ENCODE measurements around the gene DIP2C.

The DIP2C gene

GRCh38 chr10:389836-390448 lies 299.5 kb downstream of the DIP2C start:
- DNase-seq (ENCODE audit: low spot score) = no peak

- DNase-seq (ENCODE audit: low spot score) = no peak
These were observed 300.1 kb downstream of the DIP2C start for GRCh38 chr10:389261-389790.

GRCh38 chr10:388661-389045 lies 300.8 kb downstream of the DIP2C start:
- no peak for DNase-seq (ENCODE audit: low spot score)

- DNase-seq (ENCODE audit: low spot score) = no peak
These were observed 301.4 kb downstream of the DIP2C start for GRCh38 chr10:387909-388660.

GRCh38 chr10:387593-387891 lies 301.9 kb downstream of the DIP2C start:
- no peak for DNase-seq (ENCODE audit: low spot score)

DNA sequence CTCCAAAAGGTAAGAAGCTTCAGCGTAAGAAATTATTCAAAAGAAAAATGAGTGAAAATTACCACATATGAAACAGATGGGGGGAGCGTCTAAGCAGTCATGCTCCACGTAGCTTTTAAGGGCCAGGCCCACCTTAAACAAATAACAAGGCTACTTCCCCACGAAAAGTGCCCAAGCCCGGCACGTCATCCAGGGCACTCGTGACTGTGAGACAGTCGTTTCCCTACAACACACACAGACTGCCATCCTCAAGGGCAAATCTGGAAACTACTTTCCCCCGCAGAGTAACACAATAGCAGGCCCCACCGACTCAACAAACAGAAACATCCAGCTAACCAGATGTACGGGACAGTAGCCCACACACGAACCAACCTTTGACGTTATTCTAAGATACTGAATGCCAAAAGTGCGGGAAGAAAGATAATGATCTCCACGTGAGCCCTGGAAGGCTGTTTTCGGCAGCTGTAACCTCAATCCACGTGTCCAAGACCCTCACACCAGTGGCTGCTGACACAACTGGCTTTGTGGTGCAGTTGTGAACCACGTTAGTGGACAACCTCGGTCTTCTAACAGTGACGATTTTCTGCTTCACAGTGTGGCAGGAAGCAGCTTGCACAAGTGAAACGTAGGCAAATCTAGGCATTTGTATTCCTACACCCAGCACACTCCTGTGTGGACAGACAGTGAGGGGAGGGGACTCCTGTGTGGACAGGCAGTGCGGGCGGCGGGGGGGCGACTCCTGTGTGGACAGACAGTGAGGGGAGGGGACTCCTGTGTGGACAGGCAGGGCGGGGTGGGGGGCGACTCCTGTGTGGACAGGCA lies 302.5 kb downstream of the DIP2C start:
- DNase-seq (ENCODE audit: low spot score) = no peak

DNA sequence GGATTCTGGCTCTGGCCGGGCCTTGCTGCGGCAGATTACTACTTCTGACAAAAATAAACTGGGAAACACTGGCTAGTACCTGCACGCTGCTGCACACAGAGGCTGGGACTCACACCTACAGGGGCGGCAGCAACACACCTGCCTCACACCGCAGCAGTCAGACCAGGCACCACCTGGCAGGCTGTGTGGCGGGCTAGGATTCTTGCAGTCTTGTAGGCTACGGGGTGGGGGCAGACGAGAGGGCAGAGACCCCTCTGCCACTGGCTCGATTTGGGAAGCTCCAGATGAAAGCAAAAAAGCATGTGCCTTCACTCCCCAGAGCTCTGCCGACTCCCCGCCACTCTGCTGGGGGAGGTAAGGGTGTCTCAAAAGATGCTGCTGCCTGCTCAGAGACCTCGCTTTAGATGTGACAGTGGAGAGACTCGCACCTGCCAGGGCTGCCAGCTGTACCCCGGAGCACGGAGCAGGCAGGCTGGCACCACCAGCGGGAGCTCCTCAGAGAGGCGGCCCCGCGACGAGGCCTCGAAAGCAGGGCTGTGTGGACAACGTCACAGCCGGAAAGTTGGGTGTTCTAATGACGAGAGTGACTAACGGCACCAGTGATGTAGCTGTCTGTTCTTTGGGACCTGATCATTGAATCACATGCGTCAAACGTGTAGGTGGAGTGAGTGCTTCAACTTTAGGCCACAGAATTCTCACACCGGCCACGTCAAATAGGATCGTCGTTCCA lies 303.7 kb downstream of the DIP2C start:
- DNase-seq (ENCODE audit: low spot score) = no peak

DNA sequence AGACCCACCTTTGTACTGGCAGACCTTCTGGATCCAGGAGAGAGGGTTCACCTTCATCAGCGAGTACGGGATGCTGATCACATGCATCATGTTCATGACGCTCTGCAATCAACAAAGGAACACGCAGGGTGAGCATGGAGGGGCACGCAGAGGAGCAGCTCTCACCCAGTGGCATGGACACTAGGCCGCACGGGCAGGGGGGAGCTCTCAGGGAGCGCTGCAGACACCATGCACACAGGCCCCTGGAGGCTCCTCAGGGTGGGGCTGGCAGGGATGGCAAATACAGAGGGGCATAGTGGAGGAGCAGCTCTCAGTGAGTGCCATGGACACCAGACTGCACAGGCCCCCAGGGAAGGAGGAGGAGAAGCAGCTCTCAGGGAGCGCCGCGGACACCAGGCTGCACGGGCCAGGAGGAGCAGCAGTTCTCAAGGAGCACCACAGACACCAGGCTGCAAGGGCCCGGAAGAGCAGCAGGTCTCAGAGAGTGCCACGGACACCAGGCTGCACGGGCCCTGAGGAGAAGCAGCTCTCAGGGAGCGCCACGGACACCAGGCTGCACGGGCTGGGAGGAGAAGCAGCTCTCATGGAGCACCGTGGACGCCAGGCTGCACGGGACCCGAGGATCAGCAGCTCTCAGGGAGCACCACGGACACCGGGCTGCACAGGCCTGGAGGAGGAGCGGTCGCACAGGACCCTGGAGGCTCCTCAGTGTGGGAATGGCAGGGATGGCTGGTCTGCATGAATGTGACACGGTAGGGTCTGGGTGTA lies 304.7 kb downstream of the DIP2C start:
- no peak for DNase-seq (ENCODE audit: low spot score)

DNA sequence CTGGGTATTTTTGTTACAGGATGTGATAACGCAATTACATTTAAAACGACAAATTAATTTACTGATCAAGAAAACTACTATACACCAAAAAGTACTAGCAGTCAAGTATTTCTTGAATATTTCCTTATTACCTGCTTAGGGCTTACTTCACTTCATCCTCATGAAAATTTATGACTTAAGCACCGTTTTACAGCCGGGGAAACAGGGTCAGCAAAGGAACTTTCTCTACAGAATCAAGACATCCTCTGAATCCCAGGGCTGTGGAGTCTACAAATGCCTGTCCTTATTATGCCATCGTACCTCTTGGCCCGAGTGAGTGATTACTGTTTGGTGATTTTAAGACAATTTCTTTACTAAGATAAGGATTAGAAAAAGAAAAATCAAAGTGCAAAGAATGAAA lies 305.9 kb downstream of the DIP2C start:
- no peak for DNase-seq (ENCODE audit: low spot score)

DNA sequence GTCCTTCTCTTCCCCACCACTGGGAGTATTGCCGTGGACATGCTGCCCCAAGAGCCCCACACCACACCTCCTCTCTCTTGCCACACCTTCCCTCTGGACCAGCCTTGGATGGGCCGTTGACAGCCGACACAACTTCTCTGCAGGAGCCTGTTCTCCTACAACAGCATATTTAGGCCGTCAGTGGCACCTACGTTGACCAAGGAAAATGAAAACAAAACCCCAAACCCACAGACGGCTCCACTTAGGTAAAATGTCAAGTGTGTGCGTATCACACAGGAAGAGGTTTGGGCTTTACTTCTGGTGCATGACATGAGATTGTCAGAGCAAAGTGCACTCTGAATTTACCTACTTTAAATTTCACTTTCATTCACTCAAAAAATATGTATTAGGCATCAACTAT lies 307.7 kb downstream of the DIP2C start:
- DNase-seq (ENCODE audit: low spot score) = no peak

GRCh38 chr10:381346-381745 lies 308.1 kb downstream of the DIP2C start:
- no peak for DNase-seq (ENCODE audit: low spot score)

DNA sequence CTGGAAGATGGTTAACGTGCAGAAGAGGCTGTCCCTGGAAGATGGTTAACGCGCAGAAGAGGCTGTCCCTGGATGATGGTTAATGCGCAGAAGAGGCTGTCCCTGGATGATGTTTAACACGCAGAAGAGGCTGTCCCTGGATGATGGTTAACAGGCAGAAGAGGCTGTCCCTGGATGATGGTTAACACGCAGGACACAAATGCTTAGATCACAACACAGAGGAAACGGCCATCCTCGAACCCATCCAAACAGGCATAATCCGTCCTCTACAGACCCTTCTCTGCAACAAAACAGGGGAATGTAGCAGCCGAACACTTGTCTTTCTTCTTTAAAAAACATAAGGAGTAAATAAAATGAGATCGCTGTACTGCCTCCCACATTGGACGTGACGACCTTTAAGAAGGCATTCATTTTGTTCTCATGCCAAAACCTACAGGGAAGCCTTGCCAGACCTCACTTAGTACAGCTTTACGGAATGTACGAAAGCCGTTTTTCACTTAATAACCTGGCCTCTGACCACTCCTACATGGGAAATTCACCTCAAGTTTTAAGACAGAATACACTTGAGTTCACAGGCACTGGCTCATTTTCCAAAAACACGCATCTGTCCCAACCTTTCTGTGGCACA lies 309.0 kb downstream of the DIP2C start:
- no peak for DNase-seq (ENCODE audit: low spot score)

DNA sequence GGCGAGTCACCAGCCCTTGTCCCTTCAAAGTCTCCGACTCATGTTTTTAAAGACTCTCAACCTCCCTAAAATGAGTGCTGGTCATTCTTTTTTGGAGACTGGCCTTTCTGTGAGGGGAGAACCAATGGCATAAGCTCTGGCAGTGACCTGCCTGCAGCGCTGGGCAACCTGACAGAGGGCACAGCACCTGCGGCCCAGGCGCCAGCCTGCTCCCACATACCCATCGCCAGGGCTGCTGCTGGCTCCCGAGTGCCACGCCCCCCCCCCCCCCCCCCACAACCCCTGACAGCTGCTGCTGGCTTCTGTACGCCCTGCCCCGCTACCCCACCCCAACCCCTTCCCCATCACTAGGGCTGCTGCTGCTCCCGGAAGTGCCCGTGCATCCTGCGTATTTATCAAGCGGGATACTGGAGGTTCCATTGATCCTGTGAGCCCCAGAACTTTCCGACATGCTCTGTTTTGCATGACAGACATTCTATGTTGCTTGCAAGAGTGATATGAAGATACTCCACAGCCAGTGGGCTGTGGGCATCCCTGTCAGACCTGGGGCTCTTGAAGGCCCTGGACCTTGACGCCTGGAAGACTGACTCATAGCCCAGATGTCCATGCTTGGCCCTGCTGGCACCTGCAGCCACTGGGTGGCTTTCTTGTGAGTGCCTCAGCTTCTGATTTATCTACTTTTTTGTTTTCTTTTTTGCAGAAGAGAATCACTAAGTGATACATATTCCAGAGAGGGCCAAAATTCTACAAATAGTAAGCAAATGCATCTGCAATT lies 310.4 kb downstream of the DIP2C start:
- no peak for DNase-seq (ENCODE audit: low spot score)

- no peak for DNase-seq (ENCODE audit: low spot score)
These were observed 311.1 kb downstream of the DIP2C start for GRCh38 chr10:378230-378929.

DNA sequence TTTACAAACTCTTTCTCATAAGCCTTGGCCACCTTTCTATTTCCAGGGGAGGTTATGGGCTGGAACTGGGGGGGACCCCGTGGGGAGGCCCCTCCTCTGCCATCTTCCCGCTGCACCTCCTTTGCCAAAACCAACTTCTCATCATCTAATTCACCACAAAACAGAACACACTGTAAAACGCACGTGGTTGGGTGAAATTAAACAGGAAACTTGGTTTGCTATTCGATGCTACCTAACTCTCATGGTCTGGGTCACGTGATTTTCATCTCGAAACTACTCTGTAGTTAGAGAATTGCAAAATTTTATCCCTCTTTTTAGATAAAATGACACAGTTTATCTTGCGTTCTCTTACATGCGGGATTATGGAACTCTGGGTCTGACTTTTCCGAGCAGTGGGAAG lies 312.2 kb downstream of the DIP2C start:
- DNase-seq (ENCODE audit: low spot score) = no peak

GRCh38 chr10:375815-376505 lies 313.5 kb downstream of the DIP2C start:
- no peak for DNase-seq (ENCODE audit: low spot score)

- DNase-seq (ENCODE audit: low spot score) = no peak
These were observed 315.1 kb downstream of the DIP2C start for GRCh38 chr10:374354-374753.

DNA sequence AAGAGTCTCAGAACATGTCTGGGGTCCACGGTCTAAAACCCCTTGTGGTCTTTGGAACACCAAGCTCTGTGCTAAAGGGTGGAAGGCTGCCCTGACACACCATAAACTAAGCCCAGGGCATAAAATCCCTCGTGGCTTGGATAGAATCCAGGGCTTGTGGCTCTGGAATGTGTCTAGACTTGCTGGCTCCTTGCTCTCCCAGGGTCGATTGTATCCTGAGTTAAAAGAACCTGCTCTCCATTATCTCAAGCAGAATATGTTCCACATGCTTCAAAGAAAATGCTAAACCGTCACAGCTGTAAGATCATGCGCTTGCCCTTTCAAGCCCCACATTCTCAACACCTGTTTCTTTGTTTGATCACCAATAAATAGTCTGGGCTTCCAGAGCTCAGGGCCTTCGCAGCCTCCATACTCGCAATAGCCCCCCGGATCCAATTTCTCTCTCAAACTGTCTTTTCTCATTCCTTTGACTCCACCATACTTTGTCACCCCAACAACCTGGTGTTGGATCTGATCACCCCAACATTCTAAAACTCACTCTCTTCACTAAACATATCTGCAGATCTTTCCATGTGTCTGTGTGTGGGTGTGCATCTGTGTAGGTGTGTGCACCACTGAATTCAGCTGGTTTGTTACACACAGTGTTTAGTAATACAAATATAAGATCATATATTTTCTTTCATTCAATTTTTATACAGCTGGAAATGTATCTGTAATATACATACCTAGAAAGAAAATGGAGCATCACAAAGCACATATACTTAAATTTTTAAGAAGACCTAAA lies 315.8 kb downstream of the DIP2C start:
- DNase-seq (ENCODE audit: low spot score) = no peak
